ENCODE measurements around the gene ZHX3. TPM values are rescaled to one million over a fixed set of nuclear protein-coding genes. Genes with fewer than 3 reads are reported as not detected.

ZHX3 gene
- total and polyA plus RNA-seq, 2 of the 4 experiments (the other 2 are of a cell fraction): 25.0 to 28.0 TPM

DNA sequence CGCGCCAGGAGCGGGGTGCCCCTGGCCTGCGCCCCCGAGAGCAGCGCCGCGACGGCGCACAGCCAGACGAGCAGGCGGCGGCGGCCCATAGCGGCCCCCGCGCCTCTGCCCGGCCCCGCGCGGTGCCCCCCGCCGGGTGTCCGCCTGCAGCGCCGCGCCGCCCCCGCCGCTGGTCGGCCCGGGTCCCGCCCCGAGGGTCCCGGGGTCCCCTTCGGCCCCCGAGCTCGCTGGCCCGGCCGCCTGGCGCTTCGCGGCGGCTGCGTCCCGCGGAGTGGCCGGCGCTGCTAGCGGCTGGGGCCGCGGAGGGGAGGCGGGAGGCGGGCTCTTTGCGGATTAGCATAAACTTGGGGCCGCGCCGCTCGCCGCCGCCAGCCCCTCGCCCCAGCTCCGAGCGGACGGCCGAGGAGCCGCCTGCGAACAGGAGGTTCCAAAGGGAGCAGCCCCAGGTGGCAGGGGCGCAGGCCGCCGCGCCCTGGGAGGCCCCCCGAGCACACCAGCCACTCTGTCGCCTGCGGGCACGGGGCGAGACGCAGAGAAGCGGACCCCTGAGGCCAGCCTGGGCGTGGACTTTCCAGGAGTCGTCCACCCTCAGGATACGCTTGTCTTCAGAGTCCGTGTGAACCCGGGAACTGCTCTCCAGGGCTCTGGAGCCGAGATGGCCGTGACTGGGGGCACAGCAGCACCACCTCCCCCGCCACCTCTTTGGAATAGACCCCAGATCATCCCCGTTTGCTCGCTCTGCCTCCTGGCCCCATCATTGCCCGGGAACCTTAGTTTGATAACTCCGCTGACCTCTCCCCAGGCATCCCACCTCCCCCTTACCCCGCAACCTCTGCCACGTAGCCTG is 49.2 kb upstream of the ZHX3 start, which contains the start of gene EMILIN3:
TSS of gene EMILIN3 (minus strand) at position 273 of the 847 bp plus-strand sequence. CDS start at position 89, 184 bp downstream.
- H4K91ac ChIP-seq (ENCODE audit: insufficient read depth, low read depth, low read length): no peak within 1 kb of the TSS
- H3K27me3 ChIP-seq (ENCODE audit: control insufficient read depth, insufficient read depth, low read length): peaks cover 61% of the 10 kb centered on the region
- H2AFZ ChIP-seq (replicated peaks; ENCODE audit: low read length, poor library complexity): peak within 1 kb of the TSS; percentile 65
- POLR2A ChIA-PET (ENCODE audit: unreplicated experiment): no interaction called here
- H3K79me1 ChIP-seq (ENCODE audit: low read depth in 1 of 2, low read length in 2 of 2): no peaks in the 10 kb centered on the region
- no peaks in the 10 kb centered on the region for H3K4me1 ChIP-seq (ENCODE audit: control insufficient read depth, insufficient read depth, low read length)
- dilution Hi-C loops (cut with HindIII; ENCODE audit: low sequenced_read_pairs, unreplicated experiment) (no loop called here), intact Hi-C loops (cut with micrococcal nuclease) (no loop called here), in situ Hi-C loops (cut with MboI; ENCODE audit: low sequenced_read_pairs) (no loop called here)
- no peak within 1 kb of the TSS for H4K5ac ChIP-seq (ENCODE audit: low read depth, low read length)
- H3K36me3 ChIP-seq (ENCODE audit: control insufficient read depth, insufficient read depth, low read length): no peaks in the 10 kb centered on the region
- no TSS peak for BruUV-seq (replicated peaks)
- H3K23ac ChIP-seq (ENCODE audit: low read depth, low read length): no peak within 1 kb of the TSS
- H2BK15ac ChIP-seq (ENCODE audit: low read depth, low read length): no peak within 1 kb of the TSS
- no peak within 1 kb of the TSS for H2BK120ac ChIP-seq (ENCODE audit: low read depth, low read length)
- ATAC-seq (ENCODE audit: low read depth): peak; percentile 59
- H2AK9ac ChIP-seq (replicated peaks; ENCODE audit: low read depth, low read length, poor library complexity): no peak within 1 kb of the TSS
- 9% methylated on average over 49 of the region's 93 CpGs; no CpG with 5 or more reads in 1 of the 2 experiments for WGBS, 2 experiments (ENCODE audit: extremely low coverage in 2 of 2, insufficient read length in 1 of 2)
- no peak within 1 kb of the TSS for H3K4ac ChIP-seq (ENCODE audit: low read depth, low read length)
- H3K9ac ChIP-seq (ENCODE audit: low read depth, low read length): no peak within 1 kb of the TSS
- no peak within 1 kb of the TSS for H3K18ac ChIP-seq (ENCODE audit: low read depth, low read length)
- H3K9me1 ChIP-seq (ENCODE audit: insufficient read depth, low read length): no peaks in the 10 kb centered on the region
- H2BK20ac ChIP-seq (ENCODE audit: low read depth, low read length): no peak within 1 kb of the TSS
- peaks cover 4% of the 10 kb centered on the region; the same call in 1 of the 2 replicates for H3K9me3 ChIP-seq (ENCODE audit: control insufficient read depth, insufficient read depth, low read length)
- peak within 1 kb of the TSS; percentile 36; the same call in 1 of the 2 replicates for H3K4me2 ChIP-seq (ENCODE audit: low read depth, low read length)
- CTCF ChIA-PET: interaction anchor here (1.4 kb wide), 1 partner anchor 31 kb away, joined by 4 read pairs; no protein-coding TSS in a partner anchor
- no peak within 1 kb of the TSS for H3K27ac ChIP-seq (ENCODE audit: insufficient read depth, low read length)
- no peak within 1 kb of the TSS for H2AK5ac ChIP-seq (ENCODE audit: low read depth, low read length)
- no peak for DNase-seq
- peak within 1 kb of the TSS; percentile 17; the same call in 1 of the 2 replicates for H3K4me3 ChIP-seq (ENCODE audit: insufficient read depth, low read depth, low read length)
- H3K56ac ChIP-seq (ENCODE audit: extremely low read depth, insufficient read depth, low read length): no peak within 1 kb of the TSS
- no peak within 1 kb of the TSS for H2BK5ac ChIP-seq (ENCODE audit: low read depth, low read length, poor library complexity, severe bottlenecking)
- no peak within 1 kb of the TSS for H4K8ac ChIP-seq (ENCODE audit: low read depth in 2 of 2, low read length in 2 of 2)
- H4K20me1 ChIP-seq (ENCODE audit: insufficient read depth, low read length): peaks cover 4% of the 10 kb centered on the region; the same call in 1 of the 2 replicates
- H3K14ac ChIP-seq (replicated peaks; ENCODE audit: low read depth, low read length): no peak within 1 kb of the TSS
- TF ChIP-seq CHD1 (IDR thresholded peaks at IDR 0.05; ENCODE audit: low read depth, low read length) (no peak), RAD21 (IDR thresholded peaks at IDR 0.05; ENCODE audit: low read length) (no peak), MAFK (IDR thresholded peaks at IDR 0.05; ENCODE audit: low read depth, low read length) (no peak), RFX5 (IDR thresholded peaks at IDR 0.05; ENCODE audit: low read depth, low read length) (no peak), FOS (IDR thresholded peaks at IDR 0.05; ENCODE audit: low read depth, low read length) (no peak), BHLHE40 (IDR thresholded peaks at IDR 0.05; ENCODE audit: low read depth, low read length) (no peak), NFE2L2 (IDR thresholded peaks at IDR 0.05; ENCODE audit: low read depth, low read length) (no peak), CEBPB (IDR thresholded peaks at IDR 0.05; ENCODE audit: low read depth, low read length) (no peak), POLR2A (IDR thresholded peaks at IDR 0.05; ENCODE audit: low read depth, low read length) (no peak), MAZ (IDR thresholded peaks at IDR 0.05; ENCODE audit: borderline replicate concordance, low read depth, low read length) (no peak), MXI1 (IDR thresholded peaks at IDR 0.05; ENCODE audit: borderline replicate concordance, low read depth, low read length) (no peak), RCOR1 (IDR thresholded peaks at IDR 0.05; ENCODE audit: insufficient replicate concordance, low read length) (no peak)
- TF ChIP-seq, protein P1, sequence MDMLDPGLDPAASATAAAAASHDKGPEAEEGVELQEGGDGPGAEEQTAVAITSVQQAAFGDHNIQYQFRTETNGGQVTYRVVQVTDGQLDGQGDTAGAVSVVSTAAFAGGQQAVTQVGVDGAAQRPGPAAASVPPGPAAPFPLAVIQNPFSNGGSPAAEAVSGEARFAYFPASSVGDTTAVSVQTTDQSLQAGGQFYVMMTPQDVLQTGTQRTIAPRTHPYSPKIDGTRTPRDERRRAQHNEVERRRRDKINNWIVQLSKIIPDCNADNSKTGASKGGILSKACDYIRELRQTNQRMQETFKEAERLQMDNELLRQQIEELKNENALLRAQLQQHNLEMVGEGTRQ (IDR thresholded peaks at IDR 0.05; ENCODE audit: low read depth, low read length): no peak
- TF ChIP-seq, protein P2, sequence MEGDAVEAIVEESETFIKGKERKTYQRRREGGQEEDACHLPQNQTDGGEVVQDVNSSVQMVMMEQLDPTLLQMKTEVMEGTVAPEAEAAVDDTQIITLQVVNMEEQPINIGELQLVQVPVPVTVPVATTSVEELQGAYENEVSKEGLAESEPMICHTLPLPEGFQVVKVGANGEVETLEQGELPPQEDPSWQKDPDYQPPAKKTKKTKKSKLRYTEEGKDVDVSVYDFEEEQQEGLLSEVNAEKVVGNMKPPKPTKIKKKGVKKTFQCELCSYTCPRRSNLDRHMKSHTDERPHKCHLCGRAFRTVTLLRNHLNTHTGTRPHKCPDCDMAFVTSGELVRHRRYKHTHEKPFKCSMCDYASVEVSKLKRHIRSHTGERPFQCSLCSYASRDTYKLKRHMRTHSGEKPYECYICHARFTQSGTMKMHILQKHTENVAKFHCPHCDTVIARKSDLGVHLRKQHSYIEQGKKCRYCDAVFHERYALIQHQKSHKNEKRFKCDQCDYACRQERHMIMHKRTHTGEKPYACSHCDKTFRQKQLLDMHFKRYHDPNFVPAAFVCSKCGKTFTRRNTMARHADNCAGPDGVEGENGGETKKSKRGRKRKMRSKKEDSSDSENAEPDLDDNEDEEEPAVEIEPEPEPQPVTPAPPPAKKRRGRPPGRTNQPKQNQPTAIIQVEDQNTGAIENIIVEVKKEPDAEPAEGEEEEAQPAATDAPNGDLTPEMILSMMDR (conservative IDR thresholded peaks at IDR 0.05; ENCODE audit: low read depth, low read length): no peak
- TF ChIP-seq, protein P3, sequence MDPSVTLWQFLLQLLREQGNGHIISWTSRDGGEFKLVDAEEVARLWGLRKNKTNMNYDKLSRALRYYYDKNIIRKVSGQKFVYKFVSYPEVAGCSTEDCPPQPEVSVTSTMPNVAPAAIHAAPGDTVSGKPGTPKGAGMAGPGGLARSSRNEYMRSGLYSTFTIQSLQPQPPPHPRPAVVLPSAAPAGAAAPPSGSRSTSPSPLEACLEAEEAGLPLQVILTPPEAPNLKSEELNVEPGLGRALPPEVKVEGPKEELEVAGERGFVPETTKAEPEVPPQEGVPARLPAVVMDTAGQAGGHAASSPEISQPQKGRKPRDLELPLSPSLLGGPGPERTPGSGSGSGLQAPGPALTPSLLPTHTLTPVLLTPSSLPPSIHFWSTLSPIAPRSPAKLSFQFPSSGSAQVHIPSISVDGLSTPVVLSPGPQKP (IDR thresholded peaks at IDR 0.05; ENCODE audit: borderline replicate concordance, low read depth, low read length): no peak
